Heart left ventricle (tissue), 13 donors: ENCODE data around the gene CDKN1C.

Experiments used
- CTCF ChIP-seq, 12 donors: fragments of 200-600 bp; sonication (generic) in 4 of 12; IDR thresholded peaks; one replicate each; pipeline versions ENCODE4 v1.5.0 to v1.8.0; 2018 to 2022; ENCODE audit warnings: antibody characterized with exemption in 12 of 12, mild to moderate bottlenecking in 5 of 12
- POLR2A ChIP-seq, 2 donors: fragments of 450-650 bp; IDR thresholded peaks; one replicate each; pipeline ENCODE4 v1.6.1; 2017; ENCODE audit warnings: antibody characterized with exemption in 2 of 2, mild to moderate bottlenecking in 2 of 2, moderate library complexity in 2 of 2
- donor health status: ischemic (EF 13 %, LVEDD 7.1; RV severe dilation, severe dysfunction).
- donor health status: DM: no; HTN: yes; CAD: no.
- donor health status: DM: no; HTN: no; CAD: no.
- donor health status: ischemic (EF 25% LVEDD 6.9; RV normal size, moderate dysfunction).
- donor health status: ischemic (EF 25% LVEDD 5.7; RV mildly dilated, moderate dysfunction).
- donor health status: ischemic (EF 35%, LVEDD 5.7; RV mildly dilated, moderate dysfunction).
- donor health status: nonischemic (EF 11% LVEDD 7.7; RV severe dilation, severe dysfunction).
- donor health status: DM: yes; HTN: yes; CAD: no.
- donor health status: PGD.
- donor health status: ischemic (EF 29% LVEDD 5.4; RV normal size, mild dysfunction).
- donor health status: nonischemic (EF 23%, LVEDD 6.1; RV moderate dilation, normal function).

DNA sequence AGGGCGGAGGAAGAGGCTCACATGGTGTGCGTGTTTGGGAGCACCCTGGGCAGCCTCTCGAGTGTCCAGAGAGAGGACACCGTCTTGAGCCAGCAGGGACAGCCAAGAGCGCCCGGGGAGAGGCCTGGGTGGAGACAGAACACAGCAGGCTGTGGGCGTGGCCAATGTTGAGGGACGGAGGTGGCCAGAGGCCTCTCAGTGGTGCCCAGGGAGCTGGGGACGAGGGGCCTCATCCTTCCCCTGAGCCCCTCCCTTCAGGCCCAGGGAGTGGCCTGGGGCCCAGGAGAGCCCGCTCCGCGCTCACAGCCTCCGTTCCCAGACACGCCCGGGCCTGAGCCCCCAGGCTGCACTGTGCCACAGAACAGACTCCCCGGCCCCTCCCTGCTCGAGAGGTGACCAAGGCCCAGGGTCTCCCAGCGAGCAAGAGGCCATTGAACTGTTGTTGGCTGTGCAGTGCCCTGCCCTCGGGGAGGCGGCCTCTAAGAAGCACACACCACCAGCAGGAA lies 48.4 kb downstream of the CDKN1C start:
- TF ChIP-seq CTCF (IDR thresholded peaks at IDR 0.05): peak in 10 of 12 donors; percentile 12 to 64 (median 44)
- TF ChIP-seq POLR2A (IDR thresholded peaks at IDR 0.05): peak in 1 of 2 donors; percentile 31
